NCI-H2227 treated with DMSO at 0.1 percent for 48 hours (cell line): ENCODE data around the gene SETD3.
A peak's percentile ranks its signal among the peaks of the same experiment; 100 is the strongest.

ENCODE experiments used
- DNase-seq: peaks from one replicate; lab custom pipeline; 2025; lab: John Stamatoyannopoulos, UW

Gene SETD3

GRCh38 chr14:99422228-99423010, 58.2 kb downstream of the SETD3 start:
- no peak for DNase-seq

GRCh38 chr14:99420711-99421110, 59.9 kb downstream of the SETD3 start:
- no peak for DNase-seq

- no peak for DNase-seq
These were observed 60.8 kb downstream of the SETD3 start for GRCh38 chr14:99419905-99420304.

- DNase-seq = no peak
These were observed 62.4 kb downstream of the SETD3 start for GRCh38 chr14:99418242-99418641.

- no peak for DNase-seq
These were observed 63.8 kb downstream of the SETD3 start for GRCh38 chr14:99416909-99417308.

GRCh38 chr14:99415496-99416281, 65.0 kb downstream of the SETD3 start:
- peak; percentile 79 for DNase-seq

GRCh38 chr14:99413911-99414310, 66.7 kb downstream of the SETD3 start:
- peak; percentile 55 for DNase-seq

- DNase-seq = no peak
These were observed 67.5 kb downstream of the SETD3 start for GRCh38 chr14:99413172-99413571.

GRCh38 chr14:99412117-99413061, 68.3 kb downstream of the SETD3 start:
- no peak for DNase-seq

- DNase-seq = no peak
These were observed 70.6 kb downstream of the SETD3 start for GRCh38 chr14:99410019-99410418.

- no peak for DNase-seq
These were observed 71.7 kb downstream of the SETD3 start for GRCh38 chr14:99408971-99409289.

GRCh38 chr14:99408286-99408970, 72.2 kb downstream of the SETD3 start:
- no peak for DNase-seq

GRCh38 chr14:99407416-99407815, 73.2 kb downstream of the SETD3 start:
- DNase-seq = no peak

GRCh38 chr14:99402950-99403349, 77.7 kb downstream of the SETD3 start:
- DNase-seq = no peak

GRCh38 chr14:99402285-99402648, 78.4 kb downstream of the SETD3 start:
- DNase-seq = no peak

- DNase-seq = no peak
These were observed 78.9 kb downstream of the SETD3 start for GRCh38 chr14:99401621-99402284.

- DNase-seq = no peak
These were observed 79.4 kb downstream of the SETD3 start for GRCh38 chr14:99401211-99401610.

- no peak for DNase-seq
These were observed 83.0 kb downstream of the SETD3 start for GRCh38 chr14:99397698-99398097.

- DNase-seq = peak; percentile 79
These were observed 84.6 kb downstream of the SETD3 start for GRCh38 chr14:99395909-99396530.

GRCh38 chr14:99394602-99395156, 86.0 kb downstream of the SETD3 start:
- DNase-seq = no peak
